ENCODE results near the gene PDE2A.

The PDE2A gene

GRCh38 chr11:72673943-72674828, at the start of gene PDE2A:
Gene PDE2A, minus strand, starts transcription at chr11:72674422. Its CDS starts 215 bp downstream, at chr11:72674207.
- no peak for FAIRE-seq

DNA sequence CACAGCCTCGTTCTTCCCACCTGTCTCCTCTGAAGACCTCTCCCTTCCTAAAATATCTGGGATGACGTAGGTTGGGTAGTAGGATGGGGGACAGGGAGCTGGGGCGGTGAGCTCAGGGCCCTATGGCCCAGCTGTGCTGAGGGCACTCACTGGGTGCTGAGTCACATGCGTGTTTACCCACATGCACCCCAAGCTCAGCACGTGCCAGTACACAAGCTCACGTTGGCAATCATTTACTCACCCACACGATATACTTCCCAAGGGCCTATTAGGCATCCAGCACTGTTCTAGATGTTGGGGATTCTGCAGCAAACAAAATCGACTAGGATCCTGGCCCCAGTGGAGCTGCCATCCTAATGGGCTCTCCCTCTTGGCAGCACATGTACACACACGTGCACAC, 49.3 kb upstream of the PDE2A start:
- FAIRE-seq: no peak

DNA sequence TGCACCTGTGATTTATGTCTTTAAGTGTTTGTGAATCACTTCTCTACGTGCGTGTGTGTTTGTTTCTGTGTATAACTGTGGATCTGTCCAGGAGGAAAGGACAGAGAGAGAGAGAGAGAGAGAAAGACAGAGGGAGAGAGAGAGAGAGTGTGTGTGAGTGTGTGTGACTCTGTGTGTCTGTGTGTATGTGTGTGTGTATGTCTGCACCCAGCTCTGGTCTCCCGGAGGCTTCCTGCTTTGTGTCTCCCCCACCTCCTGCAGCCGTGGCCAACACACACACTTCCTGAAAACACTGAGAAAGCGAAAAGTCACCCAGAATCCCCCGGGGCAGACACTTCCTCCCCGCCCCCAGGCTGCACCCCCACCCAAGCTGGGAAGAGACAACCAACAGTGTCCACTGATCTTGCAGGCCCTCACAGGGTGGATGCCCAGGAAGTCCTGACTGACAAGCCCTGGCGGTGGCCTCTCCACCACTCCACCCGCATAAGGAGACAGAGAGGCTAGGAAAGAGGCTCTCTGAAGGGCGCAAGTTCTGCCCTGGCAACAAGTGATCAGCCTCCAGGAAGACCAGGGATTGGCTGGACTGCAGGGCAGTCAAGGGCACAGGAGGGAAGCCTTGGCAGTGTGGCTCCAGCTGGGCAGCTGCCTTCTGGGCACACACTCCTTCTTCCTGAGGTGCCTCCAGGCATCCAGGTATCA, 48.0 kb upstream of the PDE2A start:
- FAIRE-seq: no peak

DNA sequence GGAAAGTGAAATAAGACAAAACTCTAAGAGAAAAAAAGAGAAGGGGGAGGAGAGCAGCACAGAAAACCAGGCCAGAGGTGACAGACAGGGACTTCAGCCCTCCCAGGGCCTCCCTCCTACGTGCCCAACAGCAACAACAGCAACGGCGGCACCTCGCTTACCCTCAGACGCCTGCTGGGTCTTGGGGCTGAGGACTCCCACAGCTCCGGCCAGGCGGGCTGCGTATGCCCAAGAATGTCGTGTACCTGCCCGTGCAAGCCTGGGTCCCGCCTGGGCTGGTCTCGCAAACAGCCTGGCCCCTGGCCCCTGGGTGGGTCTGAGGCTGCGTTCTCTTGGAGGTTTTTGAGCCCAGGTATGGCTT, 47.4 kb upstream of the PDE2A start:
- no peak for FAIRE-seq

GRCh38 chr11:72721276-72721675, 47.1 kb upstream of the PDE2A start:
- FAIRE-seq: no peak

GRCh38 chr11:72720784-72721183, 46.6 kb upstream of the PDE2A start:
- no peak for FAIRE-seq

DNA sequence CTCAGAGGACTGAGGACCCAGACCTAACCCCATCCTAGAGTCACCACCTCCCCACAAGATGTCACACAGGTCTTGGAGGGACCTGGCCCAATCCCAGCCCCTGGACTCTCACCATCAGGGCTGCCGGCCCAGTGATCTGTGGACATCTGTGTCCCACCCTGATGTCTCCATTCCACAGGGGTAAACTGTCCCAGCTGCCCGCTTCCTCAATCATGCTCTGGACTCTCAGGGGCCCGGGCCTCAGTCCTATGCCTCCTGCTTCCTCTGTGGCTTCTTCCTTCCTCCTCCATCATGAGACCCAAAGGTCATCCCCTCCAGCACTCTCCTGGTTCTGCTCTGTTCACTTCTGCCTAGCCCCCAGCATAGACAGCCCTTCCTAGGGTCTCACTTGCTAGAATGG, 45.8 kb upstream of the PDE2A start:
- no peak for FAIRE-seq

DNA sequence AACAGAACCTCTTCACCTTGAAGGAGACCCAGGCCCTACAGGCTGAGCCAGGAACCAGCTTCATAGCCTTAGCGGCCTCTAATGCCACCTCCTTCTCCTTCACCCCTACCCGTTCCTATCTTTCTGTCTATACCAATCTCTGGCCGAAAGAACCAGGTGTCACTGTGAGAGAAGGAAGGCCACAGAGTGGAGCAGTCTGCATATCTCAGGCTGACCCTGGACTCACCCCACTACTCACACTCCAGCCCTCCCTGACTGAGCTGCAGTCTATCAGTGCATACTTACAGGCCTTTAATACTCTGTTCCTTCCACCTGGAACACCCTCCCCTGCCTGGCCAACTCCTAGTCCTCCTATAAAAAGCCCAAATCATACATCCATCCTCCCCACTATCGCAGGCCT, 45.3 kb upstream of the PDE2A start:
- no peak for FAIRE-seq

DNA sequence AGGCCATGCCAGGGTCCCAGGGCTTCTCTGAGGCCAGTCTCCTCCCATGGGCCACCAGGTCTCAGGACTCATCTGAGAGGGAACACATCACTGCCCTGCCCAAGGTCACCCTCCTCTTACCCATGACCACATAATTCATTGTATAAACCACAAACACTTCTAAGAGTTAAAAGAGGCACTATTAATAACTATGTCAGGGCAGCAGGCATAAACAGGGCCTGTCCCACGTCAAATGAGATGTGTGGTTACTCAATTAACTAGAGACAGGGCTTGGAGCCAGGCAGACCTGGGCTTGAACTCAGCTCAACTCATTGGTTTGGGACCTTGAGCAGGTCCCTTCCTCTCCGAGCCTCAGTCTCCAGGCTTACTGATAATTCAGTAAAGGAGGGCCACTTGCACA, 44.9 kb upstream of the PDE2A start:
- no peak for FAIRE-seq

DNA sequence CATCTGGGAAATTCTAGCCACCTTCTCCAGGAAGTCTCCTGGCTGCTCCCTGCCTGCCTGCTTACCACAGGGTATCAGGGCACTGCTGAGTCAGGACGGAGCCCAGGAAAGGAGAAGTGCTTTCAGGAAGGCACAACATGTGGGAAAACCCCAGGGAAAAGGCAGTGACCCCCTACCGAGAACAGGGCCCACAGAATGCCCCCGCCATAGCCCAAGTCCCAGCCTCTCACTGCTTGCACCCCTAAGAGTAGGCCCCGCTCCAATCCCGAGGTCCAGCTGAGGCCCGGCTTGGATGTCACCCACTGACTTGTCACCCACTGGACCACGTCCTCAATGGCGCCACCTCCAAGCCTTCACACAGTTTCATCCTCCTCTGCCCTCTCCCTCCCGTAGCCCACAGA, 43.9 kb upstream of the PDE2A start:
- no peak for FAIRE-seq

GRCh38 chr11:72716788-72717435, 42.7 kb upstream of the PDE2A start:
- FAIRE-seq: no peak

GRCh38 chr11:72716290-72716689, 42.1 kb upstream of the PDE2A start:
- FAIRE-seq: no peak

- no peak for FAIRE-seq
Observed at GRCh38 chr11:72712841-72713240, 38.6 kb upstream of the PDE2A start.

DNA sequence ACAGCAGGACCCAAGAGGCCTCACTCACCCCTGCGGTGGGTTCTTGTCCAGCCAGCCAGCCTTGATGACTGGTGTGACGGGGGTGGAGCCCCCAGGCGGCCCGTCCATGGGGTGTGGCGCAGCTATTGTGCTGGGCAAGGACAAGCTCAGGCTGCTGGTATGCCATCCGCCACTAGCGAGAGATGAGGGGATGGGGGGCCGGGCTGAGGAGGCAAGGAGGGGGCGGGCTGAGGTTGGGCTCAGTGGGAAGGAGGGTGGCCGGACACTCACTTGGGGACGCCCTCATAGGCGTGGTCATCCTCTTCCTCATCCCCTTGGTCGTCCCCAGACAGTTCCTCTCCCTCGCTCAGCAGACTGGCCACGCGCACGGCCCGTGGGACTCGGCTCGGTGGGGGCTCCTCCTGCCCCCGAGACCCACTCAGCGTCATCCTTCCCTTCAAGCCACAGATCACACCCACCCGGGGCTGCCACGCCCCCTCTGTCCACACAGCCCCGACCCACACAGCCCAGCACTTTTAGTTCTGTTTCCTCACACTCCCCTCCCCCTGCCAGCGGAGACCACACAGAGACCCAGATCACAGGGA, 38.0 kb upstream of the PDE2A start:
- FAIRE-seq: no peak

DNA sequence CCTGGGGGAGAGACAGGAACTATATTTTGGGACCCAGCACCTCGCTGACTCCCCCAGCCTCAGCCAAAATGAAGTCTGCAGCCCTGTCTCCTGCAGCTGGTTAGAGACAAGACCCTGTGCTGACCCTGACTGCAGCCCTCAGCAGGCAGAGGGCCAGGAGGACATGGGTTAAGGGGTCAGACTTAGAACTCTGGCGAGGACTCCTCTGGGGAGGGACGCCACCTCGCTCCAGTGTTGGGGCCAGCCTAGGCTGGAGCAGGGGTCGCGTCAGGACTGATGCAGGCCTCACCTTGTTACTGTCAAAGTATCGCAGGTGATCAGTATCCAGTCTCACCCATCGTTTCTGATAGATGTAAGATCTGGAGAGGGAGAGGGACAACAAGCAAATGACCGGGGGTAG, 36.9 kb upstream of the PDE2A start:
- FAIRE-seq: no peak

DNA sequence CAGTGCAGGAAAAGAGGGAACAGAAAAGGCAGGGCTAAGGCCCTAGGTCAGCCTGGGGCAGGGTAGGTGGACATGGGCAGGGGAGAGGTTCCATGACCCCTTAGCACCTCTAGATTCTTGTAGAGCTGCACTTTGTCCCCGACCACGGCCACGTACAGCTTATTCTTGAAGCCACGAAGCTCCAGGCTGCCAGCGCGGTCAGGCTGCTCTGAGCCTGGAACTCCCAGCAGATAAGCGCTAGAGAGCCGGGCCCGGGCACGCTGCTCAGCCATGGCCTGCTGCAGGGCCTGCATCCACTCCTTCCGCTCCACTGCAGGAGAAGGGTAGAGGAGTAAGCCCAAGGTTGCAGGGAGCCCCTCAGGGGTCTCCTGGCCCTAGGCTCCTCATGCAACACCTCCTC, 36.1 kb upstream of the PDE2A start:
- no peak for FAIRE-seq

DNA sequence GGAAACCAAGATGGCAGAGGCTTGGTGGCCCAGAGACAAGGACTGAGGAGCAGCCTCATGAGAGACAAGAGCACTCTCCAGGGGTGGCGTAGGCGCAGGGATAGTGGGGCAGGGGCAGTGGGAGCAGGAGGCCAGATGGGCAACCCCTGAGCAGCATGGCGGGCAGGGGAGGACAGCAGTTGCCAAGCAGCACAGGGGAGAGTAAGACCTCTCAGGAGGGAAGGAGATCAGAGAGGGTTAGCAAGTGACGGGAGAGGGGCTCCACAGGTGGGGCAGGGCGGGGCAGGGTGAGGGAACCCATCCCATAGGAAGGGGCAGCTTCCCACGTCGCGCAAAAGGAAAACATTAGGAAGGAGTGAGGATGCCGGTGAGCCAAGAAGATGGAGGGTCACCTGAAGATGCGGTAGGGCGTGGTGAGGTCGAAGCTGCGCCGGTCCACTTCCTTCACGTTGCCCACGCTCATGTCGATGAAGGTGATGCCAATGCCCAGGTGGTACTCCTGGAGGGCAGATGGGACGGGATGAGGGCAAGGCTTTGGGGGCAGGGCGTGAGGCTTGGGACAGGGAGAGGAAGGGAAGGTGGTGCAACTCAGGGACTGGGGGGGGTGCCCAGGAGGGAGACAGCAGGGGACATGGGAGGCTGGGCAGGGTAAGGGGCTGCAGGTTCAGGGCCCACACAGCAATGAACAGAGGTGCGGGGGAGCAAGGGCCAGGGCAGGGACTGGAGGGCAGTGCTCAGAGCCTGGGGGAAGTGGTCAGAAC, 35.4 kb upstream of the PDE2A start:
- FAIRE-seq: no peak

GRCh38 chr11:72707032-72707431, 32.8 kb upstream of the PDE2A start:
- no peak for FAIRE-seq

GRCh38 chr11:72706579-72706978, 32.4 kb upstream of the PDE2A start:
- FAIRE-seq: no peak

DNA sequence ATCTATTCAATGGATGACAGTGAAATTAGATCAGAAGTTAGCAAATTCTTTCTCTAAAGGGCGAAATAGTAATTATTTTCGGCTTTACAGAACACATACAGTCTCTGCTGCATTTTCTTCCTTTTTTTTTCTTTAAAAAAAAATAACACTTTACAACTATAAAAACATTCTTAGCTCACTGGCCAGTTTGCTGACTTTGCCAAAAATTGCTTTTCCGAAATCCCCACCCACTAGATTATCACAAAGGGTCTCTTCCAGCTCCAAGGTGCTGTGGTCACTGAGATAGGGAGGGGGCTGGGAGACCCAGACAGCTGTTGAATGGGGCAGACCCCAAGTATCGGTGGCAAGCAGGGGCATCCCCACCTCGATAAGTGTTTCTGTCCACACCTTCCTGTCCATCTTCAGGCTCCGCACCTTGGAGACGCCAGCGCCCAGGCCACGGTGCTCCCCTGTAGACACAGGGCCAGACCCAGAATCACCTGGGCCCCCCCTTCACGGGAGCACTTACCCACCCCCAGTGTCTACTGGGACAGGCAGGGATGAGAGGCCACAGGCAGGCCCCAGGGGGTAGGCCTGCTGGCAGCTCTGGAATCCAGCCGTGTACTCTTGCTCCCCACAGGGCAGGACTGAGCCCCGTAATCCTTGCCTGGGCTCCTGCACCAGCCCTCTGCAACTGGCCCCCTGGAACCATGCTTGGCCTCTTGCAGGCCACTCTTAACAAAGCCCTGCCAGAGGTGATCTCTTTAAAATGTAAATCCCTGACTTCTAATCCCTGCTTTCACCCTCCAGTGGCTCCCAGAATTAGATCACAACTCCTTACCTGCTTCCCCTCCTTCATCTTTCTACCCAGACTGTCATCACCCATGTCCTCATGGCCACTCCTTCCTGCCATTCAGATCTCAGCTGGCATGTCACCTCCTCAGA, 31.5 kb upstream of the PDE2A start:
- FAIRE-seq: no peak

GRCh38 chr11:72704783-72705265, 30.6 kb upstream of the PDE2A start:
- FAIRE-seq: no peak

Data from A204.1 (cell line).